ENCODE data around the gene MTHFS. TPM values are rescaled to one million over a fixed set of nuclear protein-coding genes. Genes with fewer than 3 reads are reported as not detected.

The MTHFS gene
- polyA plus RNA-seq, 10 donors, result 13.3 to 24.0 (median 18.4) TPM

GRCh38 chr15:79820820-79821219 lies 76.0 kb downstream of the MTHFS start:
- DNase-seq, result no peak

GRCh38 chr15:79820176-79820575 lies 76.6 kb downstream of the MTHFS start:
- no peak for DNase-seq

GRCh38 chr15:79816571-79816970 lies 80.2 kb downstream of the MTHFS start:
- DNase-seq, result no peak

GRCh38 chr15:79815468-79815867 lies 81.3 kb downstream of the MTHFS start:
- peak in 1 of 3 donors; percentile 4 for DNase-seq

GRCh38 chr15:79812541-79812940 lies 84.3 kb downstream of the MTHFS start:
- DNase-seq, result peak in 1 of 3 donors; percentile 3

GRCh38 chr15:79811406-79812405 lies 85.1 kb downstream of the MTHFS start:
- DNase-seq, result peak; percentile 64 to 70 (median 66)

- DNase-seq, result no peak
These were observed 92.0 kb downstream of the MTHFS start for GRCh38 chr15:79804838-79805237.

- no peak for DNase-seq
These were observed 98.5 kb downstream of the MTHFS start for GRCh38 chr15:79798311-79798710.

Other genes with a start within 250 kb of the MTHFS start
- gene BCL2A1, start 74.2 kb upstream of the MTHFS start, polyA plus RNA-seq (ENCODE audit: insufficient read length in 10 of 10), result 1 to 10 TPM in 1 of 10 donors, under 1 TPM in 6, not detected in 3; 0.42 to 1.3 (median 0.59) TPM
- gene ZFAND6, start 162.7 kb upstream of the MTHFS start, polyA plus RNA-seq (ENCODE audit: insufficient read length in 10 of 10), result 100 to 1,000 TPM in 7 of 10 donors, 10 to 100 TPM in 3; 88.5 to 118 (median 108) TPM

Data from muscle of back (tissue), 11 donors.